GM12801 (cell line): ENCODE data around the gene GPBP1L1.

Experiments used
- TF ChIP-seq, protein P1 (sequence below): IDR thresholded peaks from one replicate; pipeline ENCODE4 v1.5.1; 2011; ENCODE audit warnings: control low read depth; ENCODE audit not compliant: insufficient read length; ENCODE audit errors: extremely low read depth

Gene GPBP1L1

DNA sequence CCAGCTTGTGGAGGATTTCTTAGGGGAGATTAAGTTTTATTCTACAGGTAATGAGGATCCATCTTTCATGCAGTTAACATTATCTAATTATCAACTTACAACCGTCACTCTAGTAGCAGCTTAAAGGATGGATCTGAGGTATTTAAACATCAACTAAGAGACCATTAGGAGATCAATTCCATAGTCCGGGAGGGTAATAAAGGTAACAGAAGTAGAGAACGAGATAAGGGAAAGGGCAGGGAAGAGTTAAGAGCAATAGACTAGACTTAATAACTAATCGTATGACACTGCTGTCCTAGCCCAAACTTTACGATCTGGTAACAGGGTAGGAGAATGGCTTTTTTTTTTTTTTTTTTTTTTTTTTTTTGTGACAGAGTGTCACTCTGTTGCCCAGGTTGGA lies 43.0 kb downstream of the GPBP1L1 start:
- TF ChIP-seq, protein P1, sequence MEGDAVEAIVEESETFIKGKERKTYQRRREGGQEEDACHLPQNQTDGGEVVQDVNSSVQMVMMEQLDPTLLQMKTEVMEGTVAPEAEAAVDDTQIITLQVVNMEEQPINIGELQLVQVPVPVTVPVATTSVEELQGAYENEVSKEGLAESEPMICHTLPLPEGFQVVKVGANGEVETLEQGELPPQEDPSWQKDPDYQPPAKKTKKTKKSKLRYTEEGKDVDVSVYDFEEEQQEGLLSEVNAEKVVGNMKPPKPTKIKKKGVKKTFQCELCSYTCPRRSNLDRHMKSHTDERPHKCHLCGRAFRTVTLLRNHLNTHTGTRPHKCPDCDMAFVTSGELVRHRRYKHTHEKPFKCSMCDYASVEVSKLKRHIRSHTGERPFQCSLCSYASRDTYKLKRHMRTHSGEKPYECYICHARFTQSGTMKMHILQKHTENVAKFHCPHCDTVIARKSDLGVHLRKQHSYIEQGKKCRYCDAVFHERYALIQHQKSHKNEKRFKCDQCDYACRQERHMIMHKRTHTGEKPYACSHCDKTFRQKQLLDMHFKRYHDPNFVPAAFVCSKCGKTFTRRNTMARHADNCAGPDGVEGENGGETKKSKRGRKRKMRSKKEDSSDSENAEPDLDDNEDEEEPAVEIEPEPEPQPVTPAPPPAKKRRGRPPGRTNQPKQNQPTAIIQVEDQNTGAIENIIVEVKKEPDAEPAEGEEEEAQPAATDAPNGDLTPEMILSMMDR, result no peak

DNA sequence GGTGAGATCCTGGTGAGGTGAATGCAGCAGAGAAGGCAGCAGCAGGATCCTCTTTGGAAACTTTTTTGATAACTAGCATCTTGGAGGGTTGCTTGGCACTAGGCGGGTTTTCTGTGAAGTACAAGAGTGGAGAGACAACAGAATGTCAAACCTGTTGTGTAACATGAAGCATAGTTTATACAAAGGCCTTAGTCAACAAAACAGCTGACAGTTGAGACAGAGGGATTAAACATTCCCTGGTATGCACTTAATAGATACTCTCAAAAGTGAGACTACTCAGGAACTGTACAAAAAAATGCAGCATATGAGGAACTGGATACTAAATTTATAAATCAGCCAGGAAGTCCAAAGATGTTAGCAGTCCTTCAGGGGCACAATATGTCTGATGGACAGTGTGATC lies 46.0 kb downstream of the GPBP1L1 start:
- TF ChIP-seq, protein P1, result no peak

DNA sequence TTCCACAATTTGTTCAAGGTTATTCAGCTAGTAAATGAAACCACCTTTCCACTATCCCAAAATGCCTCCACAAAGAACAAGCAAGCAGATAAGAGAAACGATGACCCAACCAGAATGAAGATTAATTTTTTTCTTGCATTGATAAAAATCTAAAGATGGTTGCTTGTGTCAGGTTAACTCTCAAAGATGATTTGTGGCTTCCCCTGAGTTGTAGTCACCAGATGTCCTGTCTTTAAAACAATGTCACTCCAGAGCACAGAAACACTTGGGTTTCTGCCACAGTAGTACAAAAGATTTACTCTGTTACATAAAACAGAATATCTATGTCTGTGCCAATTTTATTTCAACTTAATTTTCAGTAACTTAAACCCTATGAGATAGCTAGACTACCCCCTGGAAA lies 51.1 kb downstream of the GPBP1L1 start:
- TF ChIP-seq, protein P1, result no peak

DNA sequence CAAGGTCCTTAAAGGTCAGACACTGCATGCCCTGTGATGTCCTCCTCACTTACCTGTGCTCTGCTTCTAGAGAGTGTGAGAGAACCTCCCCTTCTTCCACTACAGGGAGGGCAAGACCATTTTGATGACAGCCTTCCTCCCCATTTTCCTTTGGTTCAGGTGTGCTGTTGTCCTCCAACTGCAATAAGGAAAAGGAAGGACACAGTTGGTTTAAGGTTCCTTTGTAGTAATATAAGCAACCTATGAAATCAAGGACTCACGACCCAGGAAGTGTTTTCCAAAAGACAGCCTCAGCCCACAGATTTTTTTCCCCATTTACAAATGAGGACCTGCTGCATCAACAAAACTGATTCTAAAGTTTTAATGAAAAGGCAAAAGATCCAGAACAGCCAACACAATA lies 55.9 kb downstream of the GPBP1L1 start:
- TF ChIP-seq, protein P1, result no peak

DNA sequence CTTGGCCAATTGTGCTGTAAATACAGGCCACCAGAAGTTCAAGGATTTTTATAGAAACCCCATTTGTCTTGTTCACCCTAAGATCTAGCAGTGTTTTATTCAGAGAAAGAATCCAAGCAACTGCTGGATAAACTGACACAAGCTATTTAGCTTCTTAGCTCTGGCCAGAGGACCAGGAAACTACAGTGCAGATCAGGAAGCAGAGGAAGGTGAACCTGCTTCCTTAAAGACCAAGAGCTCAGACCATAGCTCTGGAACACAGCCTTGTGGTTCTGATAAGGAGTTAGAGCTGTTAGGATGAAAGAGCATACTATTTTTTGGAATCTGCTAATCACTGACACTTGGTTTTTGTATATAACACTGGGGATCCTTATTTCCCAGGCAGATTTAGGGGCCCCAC lies 57.3 kb downstream of the GPBP1L1 start:
- TF ChIP-seq, protein P1, result no peak

DNA sequence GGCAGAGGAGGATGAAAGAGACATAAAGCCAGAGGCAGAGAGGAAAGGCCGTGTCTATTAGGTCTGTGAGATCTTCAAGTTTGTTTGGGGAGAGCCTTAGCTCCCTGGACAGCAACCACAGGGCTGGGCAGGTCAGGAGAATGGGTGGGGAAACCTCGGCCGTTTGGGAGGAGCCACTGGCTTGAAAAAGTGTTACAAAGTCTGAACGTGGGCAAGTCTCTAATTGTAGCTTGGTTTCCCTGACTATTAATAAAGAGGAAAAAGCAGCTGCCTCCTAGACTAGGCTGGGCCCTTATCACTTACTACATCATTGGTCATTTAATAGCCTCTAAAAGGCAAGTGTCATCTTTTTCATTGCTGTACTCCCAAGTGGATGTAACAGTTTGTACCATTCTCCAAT lies 62.4 kb downstream of the GPBP1L1 start, which contains the start of gene CCDC17:
TSS of gene CCDC17 (minus strand) at position 83 of the 400 bp plus-strand sequence. CDS start 145 bp downstream, outside the sequence.
- TF ChIP-seq, protein P1, result no peak

DNA sequence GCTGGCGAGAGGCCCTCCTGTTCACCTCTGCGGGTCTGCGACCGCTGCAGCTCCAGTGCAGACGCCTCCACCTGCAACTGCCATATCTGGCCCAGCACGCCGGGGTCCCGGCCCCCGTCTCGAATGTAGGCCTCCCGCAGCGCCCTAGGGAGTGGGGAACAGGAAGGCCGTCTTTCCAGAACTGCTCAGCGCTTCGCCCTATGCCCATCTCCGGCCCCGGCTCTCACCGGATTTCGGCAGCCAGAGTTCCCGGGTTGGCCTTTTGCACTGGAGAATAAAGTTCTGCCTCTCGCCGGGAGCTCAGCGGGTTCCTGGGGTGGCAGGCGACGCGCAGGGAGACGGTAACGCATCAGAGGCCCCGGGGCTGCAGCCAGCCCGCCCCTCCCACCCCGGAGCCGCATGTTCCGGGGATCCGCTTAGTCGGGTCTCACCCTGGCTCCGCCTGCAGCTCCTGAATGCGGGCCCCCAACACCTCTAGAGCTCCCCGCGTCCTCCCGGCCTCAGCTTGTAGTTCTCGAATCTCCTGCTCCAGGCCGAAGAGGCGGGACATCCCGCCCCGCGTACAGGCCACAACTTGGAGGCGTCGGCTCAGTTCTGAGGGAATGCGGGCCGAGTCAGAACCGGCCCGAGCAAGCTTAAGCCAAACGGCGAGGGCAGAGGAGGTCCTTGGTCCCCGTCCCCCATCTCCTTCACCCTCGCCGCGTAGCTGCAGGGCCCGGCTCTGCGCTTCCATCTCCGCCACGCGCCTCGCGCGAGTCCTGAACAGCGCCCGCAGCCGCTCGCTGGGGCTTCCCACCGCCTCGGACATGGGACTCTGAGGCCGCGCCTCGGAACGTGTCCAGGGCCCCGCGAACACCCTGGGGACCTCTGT lies 63.6 kb downstream of the GPBP1L1 start:
- TF ChIP-seq, protein P1, result no peak
